Heart right ventricle (tissue), 16 donors: ENCODE results near the gene STPG1. TPM values are rescaled to one million over a fixed set of nuclear protein-coding genes. Genes with fewer than 3 reads are reported as not detected.

Experiments
- ATAC-seq, 8 donors: fragments of 200-7000 bp; cut with Tn5 transposase; one replicate each; pipeline ENCODE4 v1.9.1; 2020; ENCODE audit warnings: mild to moderate bottlenecking in 8 of 8, moderate library complexity in 8 of 8, moderate number of reproducible peaks in 1 of 8
- DNase-seq, 2 donors: peaks; one replicate each; pipeline ENCODE4 v3.0.0-alpha.2; 2020
- H3K27ac ChIP-seq, 10 donors: fragments of 200-600 bp; sonication (generic) in 2 of 10; one replicate each; pipeline versions ENCODE4 v1.5.0 to v1.8.0; 2020 to 2022; ENCODE audit warnings: mild to moderate bottlenecking in 3 of 10
- H3K27me3 ChIP-seq, 7 donors: fragments of 200-600 bp; one replicate each; pipeline ENCODE4 v1.8.0; 2021 to 2022; ENCODE audit warnings: mild to moderate bottlenecking in 2 of 7
- H3K36me3 ChIP-seq, 9 donors: fragments of 200-600 bp; sonication (generic) in 1 of 9; one replicate each; pipeline versions ENCODE4 v1.5.0 to v1.8.0; 2020 to 2022; ENCODE audit warnings: mild to moderate bottlenecking in 2 of 9
- H3K4me1 ChIP-seq, 9 donors: fragments of 200-600 bp; sonication (generic) in 1 of 9; one replicate each; pipeline versions ENCODE4 v1.5.0 to v1.8.0; 2020 to 2022; ENCODE audit warnings: mild to moderate bottlenecking in 4 of 9
- H3K4me3 ChIP-seq, 10 donors: fragments of 200-600 bp; sonication (generic) in 2 of 10; one replicate each; pipeline versions ENCODE4 v1.5.0 to v1.8.0; 2020 to 2022; ENCODE audit warnings: mild to moderate bottlenecking in 7 of 10, moderate library complexity in 2 of 10
- H3K9me3 ChIP-seq, 11 donors: fragments of 200-600 bp in 10 of 11; sonication (generic) in 2 of 11; one replicate each; pipeline versions ENCODE4 v1.5.0 to v1.8.0; 2013 to 2022; ENCODE audit warnings: mild to moderate bottlenecking in 2 of 11, control low read depth in 1 of 11, moderate library complexity in 1 of 11
- WGBS, 2 donors: extraction: QIAGEN DNeasy Blood & Tissue Kit; methylation state at CpG; one replicate each; pipeline ENCODE4 v1.1.7; 2013; ENCODE audit warnings: inconsistent platforms in 1 of 2; 5-methylcytosine and 5-hydroxymethylcytosine counted together
- intact Hi-C, 10 donors: fragments of 100-400 bp; cut with DNase I; formaldehyde crosslinking; loops; one replicate each; pipeline versions ENCODE4 v1.11.1 to v1.14.2; 2022
- polyA plus RNA-seq, 2 donors: library from polyadenylated mRNA; stranded (reverse); fragments of 200-250 nt; gene quantifications; one replicate each; pipeline ENCODE4 v1.2.3, GENCODE V29; 2013
- total RNA-seq, 10 donors: library from RNA; stranded (reverse); fragmentation: NEBNext Ultra II Directional in 3 of 10; extraction: Animal tissue kit (Norgen Biotek cat#: 25700) in 3 of 10; gene quantifications; one replicate each; pipeline versions ENCODE4 v1.2.1 to v1.2.4, GENCODE V29; 2021 to 2023
- TF ChIP-seq, protein P1 (sequence below), 9 donors: fragments of 200-600 bp; sonication (generic) in 2 of 9; IDR thresholded peaks; one replicate each; pipeline versions ENCODE4 v1.5.0 to v1.8.0; 2021 to 2022; ENCODE audit warnings: antibody characterized with exemption in 9 of 9, mild to moderate bottlenecking in 5 of 9, moderate library complexity in 1 of 9
- donor health status: Arrhythmogenic right ventricular cardiomyopathy.
- donor health status: ischemic (EF 13 %, LVEDD 7.1; RV severe dilation, severe dysfunction).
- donor health status: healthy with polysubstance abuse.
- donor health status: DM: no; HTN: yes; CAD: no.
- donor health status: DM: no; HTN: no; CAD: no.
- donor health status: ischemic (EF 25% LVEDD 6.9; RV normal size, moderate dysfunction).
- donor health status: ischemic (EF 25% LVEDD 5.7; RV mildly dilated, moderate dysfunction).
- donor health status: healthy.
- donor health status: DM: yes; HTN: yes; CAD: no.
- donor health status: Ischemic cardiomyopathy.
- donor health status: ischemic (EF 35%, LVEDD 5.7; RV mildly dilated, moderate dysfunction).
- donor health status: nonischemic (EF 11% LVEDD 7.7; RV severe dilation, severe dysfunction).
- donor health status: DM: yes; HTN: yes; CAD: no.
- donor health status: PGD.
- donor health status: ischemic (EF 29% LVEDD 5.4; RV normal size, mild dysfunction).
- donor health status: nonischemic (EF 23%, LVEDD 6.1; RV moderate dilation, normal function).

STPG1 gene
- total and polyA plus RNA-seq, 12 donors, result 2.7 to 6.6 (median 4.5) TPM

GRCh38 chr1:24362396-24362795 lies 51.2 kb downstream of the STPG1 start:
- Histone ChIP-seq H3K27ac (no peak overlapping the region), H3K4me3 (no peak overlapping the region), H3K4me1 (peaks cover 0 to 23% (median 0%) of the 10 kb centered on the region in 9 donors), H3K36me3 (peaks cover 0 to 28% (median 0%) of the 10 kb centered on the region in 9 donors), H3K9me3 (no peaks in the 10 kb centered on the region), H3K27me3 (no peaks in the 10 kb centered on the region)
- WGBS, 2 donors, result 96% methylated on average over 2 of the region's 2 CpGs
- ATAC-seq (no peak), DNase-seq (no peak)
- intact Hi-C loops, result no loop called here
- TF ChIP-seq, protein P1, sequence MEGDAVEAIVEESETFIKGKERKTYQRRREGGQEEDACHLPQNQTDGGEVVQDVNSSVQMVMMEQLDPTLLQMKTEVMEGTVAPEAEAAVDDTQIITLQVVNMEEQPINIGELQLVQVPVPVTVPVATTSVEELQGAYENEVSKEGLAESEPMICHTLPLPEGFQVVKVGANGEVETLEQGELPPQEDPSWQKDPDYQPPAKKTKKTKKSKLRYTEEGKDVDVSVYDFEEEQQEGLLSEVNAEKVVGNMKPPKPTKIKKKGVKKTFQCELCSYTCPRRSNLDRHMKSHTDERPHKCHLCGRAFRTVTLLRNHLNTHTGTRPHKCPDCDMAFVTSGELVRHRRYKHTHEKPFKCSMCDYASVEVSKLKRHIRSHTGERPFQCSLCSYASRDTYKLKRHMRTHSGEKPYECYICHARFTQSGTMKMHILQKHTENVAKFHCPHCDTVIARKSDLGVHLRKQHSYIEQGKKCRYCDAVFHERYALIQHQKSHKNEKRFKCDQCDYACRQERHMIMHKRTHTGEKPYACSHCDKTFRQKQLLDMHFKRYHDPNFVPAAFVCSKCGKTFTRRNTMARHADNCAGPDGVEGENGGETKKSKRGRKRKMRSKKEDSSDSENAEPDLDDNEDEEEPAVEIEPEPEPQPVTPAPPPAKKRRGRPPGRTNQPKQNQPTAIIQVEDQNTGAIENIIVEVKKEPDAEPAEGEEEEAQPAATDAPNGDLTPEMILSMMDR (IDR thresholded peaks at IDR 0.05), result no peak

- H3K4me1 ChIP-seq, result peaks cover 0 to 23% (median 0%) of the 10 kb centered on the region in 9 donors
- H3K4me3 ChIP-seq, result no peak overlapping the region
- H3K9me3 ChIP-seq, result no peaks in the 10 kb centered on the region
- TF ChIP-seq, protein P1 (IDR thresholded peaks at IDR 0.05), result no peak
- 94 to 96% methylated on average over 3 of the region's 3 CpGs for WGBS, 2 donors
- no peak for DNase-seq
- H3K36me3 ChIP-seq, result peaks cover 0 to 28% (median 0%) of the 10 kb centered on the region in 9 donors
- intact Hi-C loops, result no loop called here
- no peak for ATAC-seq
- no peaks in the 10 kb centered on the region for H3K27me3 ChIP-seq
- no peak overlapping the region for H3K27ac ChIP-seq
These were observed 51.8 kb downstream of the STPG1 start for GRCh38 chr1:24361811-24362210.

GRCh38 chr1:24360681-24361080 lies 52.9 kb downstream of the STPG1 start:
- H3K36me3 ChIP-seq, result peaks cover 0 to 27% (median 0%) of the 10 kb centered on the region in 9 donors
- intact Hi-C loops, result no loop called here
- no peak for DNase-seq
- no peak overlapping the region for H3K27ac ChIP-seq
- no peak overlapping the region for H3K4me3 ChIP-seq
- 97% methylated on average over 10 of the region's 10 CpGs for WGBS, 2 donors
- no peaks in the 10 kb centered on the region for H3K27me3 ChIP-seq
- no peaks in the 10 kb centered on the region for H3K9me3 ChIP-seq
- peaks cover 0 to 20% (median 0%) of the 10 kb centered on the region in 9 donors for H3K4me1 ChIP-seq
- TF ChIP-seq, protein P1 (IDR thresholded peaks at IDR 0.05), result no peak
- no peak for ATAC-seq

GRCh38 chr1:24357038-24357437 lies 56.5 kb downstream of the STPG1 start:
- peaks cover 0 to 8% (median 0%) of the 10 kb centered on the region in 9 donors for H3K4me1 ChIP-seq
- H3K27ac ChIP-seq, result no peak overlapping the region
- DNase-seq, result no peak
- H3K36me3 ChIP-seq, result peaks cover 0 to 27% (median 0%) of the 10 kb centered on the region in 9 donors
- no peaks in the 10 kb centered on the region for H3K27me3 ChIP-seq
- TF ChIP-seq, protein P1 (IDR thresholded peaks at IDR 0.05), result no peak
- 94 to 95% methylated on average over 7 of the region's 7 CpGs for WGBS, 2 donors
- intact Hi-C loops, result no loop called here
- ATAC-seq, result no peak
- H3K4me3 ChIP-seq, result no peak overlapping the region
- no peaks in the 10 kb centered on the region for H3K9me3 ChIP-seq
